Measurements from ENCODE around the gene TEX261. TPM values are rescaled to one million over a fixed set of nuclear protein-coding genes. Genes with fewer than 3 reads are reported as not detected.
A peak's percentile ranks its signal among the peaks of the same experiment; 100 is the strongest.

TEX261 gene
- total RNA-seq, 1 experiment from 2014 or later = 60.1 TPM

GRCh38 chr2:70959851-70960832 lies 34.5 kb downstream of the TEX261 start:
- no peak for DNase-seq (ENCODE audit: low read depth)

DNA sequence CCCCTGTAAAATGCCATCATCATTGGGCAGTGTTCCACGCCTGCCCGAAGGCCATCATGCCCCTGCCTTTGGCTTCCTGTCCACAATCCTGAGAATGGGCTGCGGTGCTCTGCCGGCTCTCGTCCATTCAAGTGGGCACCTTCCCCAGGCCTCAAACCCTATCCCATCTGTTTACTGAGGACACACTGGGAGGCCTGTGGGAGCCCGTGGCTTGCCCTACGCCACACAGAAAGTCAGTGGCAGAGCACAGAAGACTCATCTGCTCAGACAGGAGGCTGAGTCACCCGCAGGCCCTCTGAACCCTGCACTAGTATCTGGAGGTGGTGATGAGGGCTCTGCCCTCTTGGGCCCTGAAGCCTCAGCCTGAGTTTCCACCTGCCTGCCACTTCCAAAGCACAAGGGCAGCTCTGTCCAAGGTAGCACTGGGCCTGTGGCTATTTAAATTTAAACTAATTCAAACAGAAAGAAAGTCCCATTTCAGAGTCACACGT lies 35.4 kb downstream of the TEX261 start:
- peak; percentile 21 for DNase-seq (ENCODE audit: low read depth)

DNA sequence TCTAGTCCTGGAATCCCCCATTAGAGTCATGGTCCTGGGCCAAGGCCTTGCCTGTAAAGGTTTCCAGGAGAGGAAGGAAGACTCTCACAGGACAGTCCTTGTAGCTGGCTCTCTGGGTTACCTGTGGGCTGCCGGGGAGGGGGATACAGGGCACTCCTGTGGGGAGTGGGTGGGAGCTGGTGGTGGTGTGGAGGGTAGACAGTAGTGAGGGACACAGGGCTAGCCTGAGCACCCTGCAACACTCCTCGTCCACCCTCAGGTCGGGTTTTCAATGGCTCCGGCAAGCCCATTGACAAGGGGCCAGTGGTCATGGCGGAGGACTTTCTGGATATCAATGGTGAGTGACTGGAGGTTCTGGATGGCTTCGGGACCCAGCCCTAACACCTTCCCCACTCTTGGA lies 35.9 kb downstream of the TEX261 start:
- DNase-seq (ENCODE audit: low read depth) = no peak

DNA sequence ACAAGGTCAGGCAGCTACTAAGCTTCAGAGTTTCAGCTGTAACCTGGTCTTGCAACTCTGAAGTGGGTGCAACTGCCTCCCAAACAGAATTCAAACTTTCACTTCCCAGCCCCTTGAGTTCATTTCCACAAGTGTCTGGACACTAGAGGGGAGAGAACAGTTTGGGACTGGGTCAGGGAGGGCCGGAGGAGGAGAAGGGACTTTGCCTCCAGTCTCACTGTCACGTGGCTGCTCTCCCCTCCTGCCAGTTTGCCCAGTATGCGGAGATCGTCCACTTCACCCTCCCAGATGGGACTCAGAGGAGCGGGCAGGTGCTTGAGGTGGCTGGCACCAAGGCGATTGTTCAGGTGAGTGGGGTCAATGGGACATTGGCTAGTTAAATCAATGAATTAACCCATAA lies 36.9 kb downstream of the TEX261 start:
- DNase-seq (ENCODE audit: low read depth) = no peak

DNA sequence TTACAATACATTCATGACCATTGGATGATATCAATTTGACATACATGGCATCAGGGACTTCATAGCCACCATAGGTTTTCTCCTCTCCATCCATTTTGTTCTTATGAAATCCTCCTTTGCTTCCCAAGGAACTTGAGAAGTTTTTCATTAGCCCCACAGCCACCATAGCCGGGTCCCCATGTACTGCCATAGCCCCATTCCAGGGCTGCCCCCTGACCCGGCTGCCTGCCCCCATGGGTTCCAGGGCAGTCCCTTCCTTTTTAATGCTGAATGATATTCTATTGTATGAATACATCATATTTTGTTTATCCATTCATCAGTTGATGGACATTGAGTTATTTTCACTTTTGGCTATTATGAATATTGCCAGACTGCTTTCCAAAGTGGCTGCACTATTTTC lies 38.5 kb downstream of the TEX261 start:
- no peak for DNase-seq (ENCODE audit: low read depth)

GRCh38 chr2:70954886-70955285 lies 39.8 kb downstream of the TEX261 start:
- DNase-seq (ENCODE audit: low read depth) = no peak

- DNase-seq (ENCODE audit: low read depth) = no peak
Measured at GRCh38 chr2:70949086-70949485, 45.6 kb downstream of the TEX261 start.

DNA sequence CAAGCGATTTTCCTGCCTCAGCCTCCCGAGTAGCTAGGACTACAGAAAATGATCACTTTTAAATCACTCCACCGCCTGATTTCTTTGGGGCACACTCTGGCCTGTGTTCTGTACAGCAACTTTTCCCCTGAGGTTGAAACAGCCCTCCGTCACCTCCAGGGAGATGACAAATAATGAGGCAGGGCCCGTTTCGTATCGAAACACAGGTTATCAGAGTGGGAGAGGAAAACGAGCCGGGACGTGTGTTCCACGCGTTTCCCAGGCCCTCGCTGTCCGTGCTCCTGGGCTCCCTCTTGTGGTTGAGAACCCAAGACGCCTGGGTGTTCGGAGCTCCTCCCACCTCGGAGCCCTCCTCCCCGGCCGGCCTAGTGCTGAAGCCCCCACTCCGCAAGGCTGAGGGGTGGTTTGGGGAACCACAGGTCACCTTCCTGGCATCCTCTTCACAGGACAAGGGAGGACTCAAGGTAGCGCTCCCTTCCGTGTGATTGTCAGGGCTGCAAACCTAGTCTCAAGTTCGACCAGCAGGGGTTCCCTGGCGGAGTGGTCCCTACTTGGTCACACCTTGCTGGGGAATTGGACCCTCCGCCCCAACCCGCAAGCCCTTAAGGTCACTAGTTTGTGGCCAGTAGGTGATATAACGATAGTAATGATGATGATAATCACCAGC lies 46.2 kb downstream of the TEX261 start:
- DNase-seq (ENCODE audit: low read depth) = peak; percentile 72

DNA sequence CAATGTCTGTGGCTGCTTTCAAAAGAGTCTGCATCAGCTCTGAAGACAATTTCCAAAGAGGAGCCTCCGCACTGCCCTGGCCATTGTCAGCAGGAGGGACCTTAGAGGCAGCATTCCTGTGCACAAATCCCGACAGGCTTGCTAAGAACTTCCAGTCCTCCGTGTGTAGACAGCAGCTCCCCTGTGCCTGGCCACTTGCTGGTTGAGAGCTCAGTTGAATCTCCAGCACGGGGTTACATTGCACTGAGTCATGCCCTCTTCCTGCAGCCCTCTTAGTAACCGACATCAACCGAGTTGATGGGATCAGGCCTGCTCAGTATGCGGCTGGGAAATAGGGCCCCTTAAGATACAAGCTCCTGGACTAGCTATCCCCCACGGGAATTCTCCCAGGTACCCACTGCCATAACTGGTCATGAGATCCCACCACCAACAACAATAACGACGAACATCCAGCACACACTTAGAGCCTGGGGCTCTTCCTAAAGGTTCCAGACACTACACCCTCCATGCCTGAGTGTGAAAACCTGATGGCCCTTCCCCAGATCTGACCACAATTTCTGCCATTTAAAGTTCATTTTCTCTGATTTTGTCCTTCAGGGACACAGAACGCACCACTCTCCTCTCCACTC lies 47.0 kb downstream of the TEX261 start:
- peak; percentile 85 for DNase-seq (ENCODE audit: low read depth)

- DNase-seq (ENCODE audit: low read depth) = peak; percentile 61
Measured at GRCh38 chr2:70946832-70947442, 47.7 kb downstream of the TEX261 start.

GRCh38 chr2:70944111-70944690 lies 50.5 kb downstream of the TEX261 start:
- DNase-seq (ENCODE audit: low read depth) = no peak

DNA sequence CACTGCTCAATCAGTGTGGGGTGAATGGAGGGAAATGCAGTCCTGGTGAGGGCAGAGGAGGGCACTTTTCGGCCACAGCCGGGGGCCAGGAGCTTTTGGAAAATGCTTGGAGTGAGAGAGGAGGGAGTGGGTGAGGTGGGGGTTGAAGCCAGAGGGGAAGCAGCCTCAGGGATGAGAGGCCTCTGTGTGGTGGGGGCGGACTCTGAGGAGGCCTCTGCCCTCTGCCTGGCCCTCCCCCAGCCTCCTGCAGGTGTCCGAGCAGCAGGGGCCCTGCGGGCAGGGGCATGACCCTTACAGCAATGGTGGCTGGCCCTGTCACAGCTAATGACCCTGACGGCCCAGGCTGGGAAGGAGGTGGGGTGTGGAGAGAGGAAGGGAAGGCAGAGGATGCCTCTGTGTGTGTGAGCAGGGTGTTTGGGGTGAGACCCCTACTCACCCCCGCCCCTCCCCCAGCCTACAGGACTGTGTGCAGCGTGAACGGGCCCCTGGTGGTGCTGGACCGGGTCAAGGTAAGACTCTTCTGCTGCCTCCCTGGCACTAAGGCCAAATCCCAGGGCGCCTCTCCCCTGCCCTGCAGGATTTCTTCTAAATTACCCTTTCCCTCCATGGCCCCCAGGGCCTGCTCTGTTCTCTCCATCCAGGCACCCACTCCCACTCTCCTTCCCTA lies 51.3 kb downstream of the TEX261 start:
- no peak for DNase-seq (ENCODE audit: low read depth)

DNA sequence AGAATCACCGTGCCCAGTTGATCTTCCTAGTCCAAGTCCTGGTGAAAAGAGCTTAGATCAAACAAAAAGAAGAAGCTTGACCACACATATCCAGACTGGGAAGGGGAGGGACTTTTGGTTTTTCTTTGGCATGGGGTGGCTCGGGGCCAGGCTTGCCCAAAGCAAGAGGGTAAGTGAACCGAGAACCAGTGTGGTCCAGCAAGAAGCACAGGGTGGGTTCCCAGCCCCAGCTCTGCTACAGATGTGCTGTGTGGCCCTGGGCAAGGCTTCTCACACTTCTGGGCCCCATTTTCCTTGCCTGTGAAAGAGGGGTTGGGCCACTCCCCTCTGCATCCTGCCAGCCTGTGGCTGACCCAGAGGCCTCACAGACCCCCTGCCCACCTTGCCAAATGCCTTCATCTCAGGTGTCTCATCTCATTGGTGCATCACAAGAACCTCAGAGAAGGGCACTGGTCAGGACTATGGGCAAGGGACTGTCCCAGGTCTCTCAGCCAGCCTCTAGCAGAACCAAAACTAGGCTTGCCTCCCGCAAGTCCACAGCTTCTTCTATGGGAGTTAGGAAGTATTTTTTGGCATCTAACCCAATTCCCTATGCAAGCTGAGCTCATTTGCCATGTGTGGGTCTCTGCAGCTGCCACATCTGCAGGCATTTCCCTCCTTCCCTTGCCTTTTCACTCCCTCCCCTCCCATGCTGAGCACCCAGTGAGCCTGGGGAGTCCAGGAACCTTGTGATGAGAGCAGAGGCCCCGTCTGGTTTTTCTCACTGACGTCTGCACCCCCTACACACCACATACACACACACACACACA lies 52.1 kb downstream of the TEX261 start:
- no peak for DNase-seq (ENCODE audit: low read depth)

- DNase-seq (ENCODE audit: low read depth) = no peak
Measured at GRCh38 chr2:70941701-70942100, 53.0 kb downstream of the TEX261 start.

- DNase-seq (ENCODE audit: low read depth) = no peak
Measured at GRCh38 chr2:70941186-70941585, 53.5 kb downstream of the TEX261 start.

DNA sequence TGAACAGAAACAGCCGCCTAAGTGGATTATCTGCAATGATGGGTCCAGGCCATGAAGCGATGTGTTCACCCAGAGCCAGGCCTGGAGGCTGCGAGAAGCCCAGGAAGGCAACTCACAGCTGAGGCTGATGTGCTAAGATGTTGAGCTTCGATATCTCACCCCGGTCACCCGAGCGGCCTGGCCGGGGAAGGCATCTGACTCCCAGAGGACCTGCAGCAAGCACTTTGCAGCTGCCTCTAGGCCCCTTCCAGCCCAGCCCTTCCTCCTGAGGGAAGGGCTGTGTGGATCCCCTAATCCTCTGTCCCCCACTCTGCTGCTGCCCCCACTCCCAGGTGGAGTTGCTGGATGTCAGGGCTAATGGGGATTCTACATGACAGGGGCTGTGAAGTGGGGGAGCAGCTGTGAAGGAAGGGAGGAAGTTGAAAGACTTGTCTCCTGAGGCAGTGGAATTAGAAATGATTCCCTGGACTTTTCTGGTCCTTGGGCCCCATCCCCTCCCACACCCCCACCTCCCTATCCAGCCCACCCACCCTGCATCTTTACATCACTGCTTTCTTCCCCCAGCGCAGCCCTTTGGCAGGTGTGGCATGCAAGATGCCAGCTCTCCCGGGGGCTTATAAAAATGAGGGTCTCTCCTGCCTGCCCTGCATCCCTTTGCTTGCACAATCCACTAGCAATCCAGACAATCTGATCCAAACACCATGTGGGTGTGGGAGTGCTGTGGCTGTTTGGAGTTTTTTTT lies 54.7 kb downstream of the TEX261 start:
- DNase-seq (ENCODE audit: low read depth) = no peak

DNA sequence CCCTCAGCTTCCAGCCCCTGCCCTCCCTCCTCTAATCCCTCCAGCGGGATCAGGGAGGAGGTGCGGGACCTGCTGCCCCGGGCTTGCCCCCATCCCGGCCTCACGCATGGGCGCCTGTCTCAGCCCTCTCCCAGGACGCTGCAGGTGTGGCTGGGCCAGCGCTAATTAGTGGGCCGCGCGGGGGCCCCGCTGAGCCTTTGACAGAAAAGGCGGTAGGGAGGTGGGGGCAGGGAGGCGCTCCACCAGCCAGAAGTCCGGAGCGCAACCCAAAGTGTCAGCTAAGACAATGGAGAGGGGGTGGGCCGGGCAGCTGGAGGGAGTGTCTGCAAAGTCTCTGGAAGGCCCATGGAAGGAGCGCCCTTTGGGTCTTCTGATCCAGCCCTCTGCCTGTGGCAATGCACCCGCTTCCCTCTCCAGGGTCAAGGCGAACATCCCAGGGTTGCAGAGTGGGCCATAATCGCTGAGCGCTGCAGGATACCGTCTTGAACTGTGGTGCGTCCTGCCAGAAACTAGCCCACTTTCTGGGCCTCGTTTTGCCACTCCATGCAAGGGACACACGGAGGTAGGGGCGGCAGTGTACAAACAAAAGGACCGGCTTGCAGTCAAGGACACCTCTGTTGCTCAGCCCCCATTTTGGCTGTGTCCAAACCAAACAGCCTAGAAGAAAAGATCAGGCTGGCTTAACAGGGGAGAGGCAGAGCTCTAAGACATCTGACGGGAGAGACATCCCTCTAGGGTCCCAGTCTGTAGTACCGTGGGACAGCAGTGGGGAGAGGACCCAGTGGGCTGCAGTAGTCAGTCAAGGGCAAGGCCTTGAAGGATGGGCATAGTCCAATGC lies 55.5 kb downstream of the TEX261 start:
- DNase-seq (ENCODE audit: low read depth) = no peak

GRCh38 chr2:70938586-70938950 lies 56.1 kb downstream of the TEX261 start:
- no peak for DNase-seq (ENCODE audit: low read depth)
